SK-N-SH (cell line): Measurements from ENCODE around the gene ATXN7. TPM values are rescaled to one million over a fixed set of nuclear protein-coding genes. Genes with fewer than 3 reads are reported as not detected.

Source experiments
- CTCF ChIA-PET: fragments of 300-600, 350-600 bp; formaldehyde crosslinking; extraction: SDS; loops from one replicate; lab custom pipeline; 2021; lab: Yijun Ruan, JAX
- POLR2A ChIA-PET: fragments of 350-600 bp; sonication (Branson Sonifier 250); formaldehyde crosslinking; extraction: SDS; loops from one replicate; lab custom pipeline; 2020; ENCODE audit warnings: antibody characterized with exemption, inconsistent platforms; lab: Yijun Ruan, JAX
- DNase-seq: peaks from one replicate; pipeline ENCODE4 v3.0.0; 2012
- H2AFZ ChIP-seq: fragments of 200-600 bp; sonication (generic); 2 replicates; pipeline ENCODE4 v1.8.1; 2016; ENCODE audit warnings: antibody characterized with exemption, mild to moderate bottlenecking, low read depth
- H3F3A ChIP-seq: fragments of 200-600 bp; sonication (generic); replicated peaks from 2 replicates; pipeline ENCODE3; 2016; ENCODE audit warnings: antibody characterized with exemption, mild to moderate bottlenecking; ENCODE audit not compliant: insufficient read depth
- H3K27ac ChIP-seq, 2 experiments: fragments of 200-500 bp in 1 of 2; fragments of 200-600 bp in 1 of 2; sonication (Bioruptor generic) in 1 of 2; sonication (generic), shearing (Covaris generic) in 1 of 2; 2 replicates each; pipeline versions ENCODE4 v1.5.1 to v1.6.1; 2014 to 2016; ENCODE audit warnings: low read depth in 2 of 2, inconsistent platforms in 1 of 2, low read length in 1 of 2, mild to moderate bottlenecking in 1 of 2, mixed read lengths in 1 of 2
- H3K27me3 ChIP-seq: fragments of 200-600 bp; sonication (generic), shearing (Covaris generic); 2 replicates; pipeline ENCODE4 v1.6.1; 2016; ENCODE audit warnings: mixed run types; ENCODE audit not compliant: insufficient read depth
- H3K36me3 ChIP-seq, 2 experiments: fragments of 200-500 bp in 1 of 2; fragments of 200-600 bp in 1 of 2; sonication (Bioruptor generic) in 1 of 2; sonication (generic) in 1 of 2; replicated peaks in 1 of 2; 2 replicates each; pipeline versions ENCODE3 to v1.5.1; 2014 to 2016; ENCODE audit warnings: low read length in 1 of 2, mild to moderate bottlenecking in 1 of 2; ENCODE audit not compliant: insufficient read depth in 2 of 2, control insufficient read depth in 1 of 2
- H3K4me1 ChIP-seq, 2 experiments: fragments of 200-500 bp in 1 of 2; fragments of 200-600 bp in 1 of 2; sonication (Bioruptor generic) in 1 of 2; sonication (generic), shearing (Covaris generic) in 1 of 2; 2 replicates each; pipeline versions ENCODE4 v1.5.1 to v1.6.1; 2014 to 2016; ENCODE audit warnings: low read depth in 1 of 2, low read length in 1 of 2, mixed run types in 1 of 2; ENCODE audit not compliant: insufficient read depth in 2 of 2, control insufficient read depth in 1 of 2
- H3K4me2 ChIP-seq: fragments of 200-600 bp; sonication (generic), shearing (Covaris generic); 2 replicates; pipeline ENCODE4 v1.6.1; 2017; ENCODE audit warnings: mixed run types
- H3K4me3 ChIP-seq, 2 experiments: fragments of 200-500 bp in 1 of 2; fragments of 200-600 bp in 1 of 2; sonication (Bioruptor generic) in 1 of 2; sonication (generic), shearing (Covaris generic) in 1 of 2; 2 replicates each; pipeline versions ENCODE4 v1.5.1 to v1.8.1; 2014 to 2016; ENCODE audit warnings: low read depth in 2 of 2, inconsistent platforms in 1 of 2, low read length in 1 of 2, mild to moderate bottlenecking in 1 of 2, mixed read lengths in 1 of 2, moderate library complexity in 1 of 2
- H3K79me2 ChIP-seq: fragments of 200-600 bp; sonication (generic); 2 replicates; pipeline ENCODE4 v1.8.1; 2017; ENCODE audit warnings: mild to moderate bottlenecking; ENCODE audit not compliant: insufficient read depth
- H3K9ac ChIP-seq: fragments of 200-600 bp; sonication (generic); 2 replicates; pipeline ENCODE4 v1.6.1; 2017; ENCODE audit warnings: mixed run types
- H3K9me2 ChIP-seq: fragments of 200-600 bp; sonication (generic); 2 replicates; pipeline ENCODE4 v1.6.1; 2017; ENCODE audit warnings: mixed run types
- H3K9me3 ChIP-seq: fragments of 200-600 bp; sonication (generic); 2 replicates; pipeline ENCODE4 v1.6.1; 2017; ENCODE audit warnings: mixed run types, mild to moderate bottlenecking, moderate library complexity
- H4K20me1 ChIP-seq: fragments of 200-600 bp; sonication (generic); 2 replicates; pipeline ENCODE4 v1.6.1; 2017; ENCODE audit warnings: mild to moderate bottlenecking, mixed run types; ENCODE audit not compliant: insufficient read depth
- CHD2 ChIP-seq: fragments of 150-350 bp; IDR thresholded peaks from 2 replicates; pipeline ENCODE4 v1.6.1; 2018; ENCODE audit warnings: low read length; ENCODE audit not compliant: partially characterized antibody
- EP300 ChIP-seq, 2 experiments: IDR thresholded peaks; 2 replicates each; pipeline versions ENCODE4 v1.4.0 to v1.6.1; 2012; ENCODE audit warnings: borderline replicate concordance in 1 of 2, low read depth in 1 of 2, low read length in 1 of 2
- FOSL2 ChIP-seq: IDR thresholded peaks from 2 replicates; pipeline ENCODE4 v1.4.0; 2012; ENCODE audit warnings: low read depth, mild to moderate bottlenecking, moderate library complexity, borderline replicate concordance
- FOXJ3 ChIP-seq: sonication (generic); formaldehyde crosslinking; IDR thresholded peaks from 2 replicates; pipeline ENCODE4 v1.5.1; 2020; ENCODE audit warnings: mild to moderate bottlenecking, missing genetic modification reagents
- FOXM1 ChIP-seq: IDR thresholded peaks from 2 replicates; pipeline ENCODE4 v1.4.0; 2012; ENCODE audit warnings: low read depth, mild to moderate bottlenecking
- GATA2 ChIP-seq: sonication (generic); formaldehyde crosslinking; IDR thresholded peaks from 2 replicates; pipeline ENCODE4 v1.5.0; 2020; ENCODE audit warnings: mild to moderate bottlenecking, missing genetic modification reagents
- JUND ChIP-seq: IDR thresholded peaks from 2 replicates; pipeline ENCODE4 v1.4.0; 2012
- NFIC ChIP-seq: IDR thresholded peaks from 2 replicates; pipeline ENCODE4 v1.4.0; 2012; ENCODE audit warnings: borderline replicate concordance
- NRF1 ChIP-seq: IDR thresholded peaks from 2 replicates; pipeline ENCODE4 v1.6.1; 2012; ENCODE audit warnings: low read depth, mild to moderate bottlenecking, low read length
- POLR2AphosphoS5 ChIP-seq: IDR thresholded peaks from 2 replicates; pipeline ENCODE4 v1.6.1; 2012; ENCODE audit warnings: low read depth, low read length
- RCOR1 ChIP-seq: fragments of 150-350 bp; IDR thresholded peaks from 2 replicates; pipeline ENCODE4 v1.6.1; 2017; ENCODE audit warnings: antibody characterized with exemption, low read length
- TCF12 ChIP-seq: IDR thresholded peaks from 2 replicates; pipeline ENCODE4 v1.4.0; 2012
- TEAD4 ChIP-seq: IDR thresholded peaks from 2 replicates; pipeline ENCODE4 v1.4.0; 2012; ENCODE audit warnings: mild to moderate bottlenecking, borderline replicate concordance; ENCODE audit not compliant: insufficient read depth
- USF1 ChIP-seq: IDR thresholded peaks from 2 replicates; pipeline ENCODE4 v1.4.0; 2012; ENCODE audit warnings: low read depth, borderline replicate concordance
- YY1 ChIP-seq: IDR thresholded peaks from 2 replicates; pipeline ENCODE4 v1.4.0; 2012; ENCODE audit warnings: low read depth, mild to moderate bottlenecking
- WGBS: methylation state at CpG from one replicate; pipeline ENCODE4 v1.1.6; 2017; ENCODE audit warnings: low lambda C conversion rate; 5-methylcytosine and 5-hydroxymethylcytosine counted together
- polyA plus RNA-seq, 3 experiments: library from polyadenylated mRNA; depleted of rRNA; stranded (reverse); fragments of >200 nt; gene quantifications; 2 replicates each; pipeline ENCODE4 v1.2.3, GENCODE V29; 2012
- TF ChIP-seq, protein P1 (sequence below): IDR thresholded peaks from 2 replicates; pipeline ENCODE4 v1.4.0; 2012; ENCODE audit warnings: low read depth, borderline replicate concordance
- TF ChIP-seq, protein P2 (sequence below): IDR thresholded peaks from 2 replicates; pipeline ENCODE4 v1.6.1; 2012; ENCODE audit warnings: mild to moderate bottlenecking, low read depth, low read length, moderate library complexity
- TF ChIP-seq, protein P3 (sequence below): IDR thresholded peaks from 2 replicates; pipeline ENCODE4; 2012
- TF ChIP-seq, protein P4 (sequence below): IDR thresholded peaks from 2 replicates; pipeline ENCODE4 v1.4.0; 2012; ENCODE audit warnings: low read depth

The ATXN7 gene
- polyA plus RNA-seq, 1 of the 3 experiments (the other 2 are of a cell fraction), result 6.2 TPM

GRCh38 chr3:64026346-64026745 lies 162.7 kb downstream of the ATXN7 start (continued):
- TF ChIP-seq, protein P1, sequence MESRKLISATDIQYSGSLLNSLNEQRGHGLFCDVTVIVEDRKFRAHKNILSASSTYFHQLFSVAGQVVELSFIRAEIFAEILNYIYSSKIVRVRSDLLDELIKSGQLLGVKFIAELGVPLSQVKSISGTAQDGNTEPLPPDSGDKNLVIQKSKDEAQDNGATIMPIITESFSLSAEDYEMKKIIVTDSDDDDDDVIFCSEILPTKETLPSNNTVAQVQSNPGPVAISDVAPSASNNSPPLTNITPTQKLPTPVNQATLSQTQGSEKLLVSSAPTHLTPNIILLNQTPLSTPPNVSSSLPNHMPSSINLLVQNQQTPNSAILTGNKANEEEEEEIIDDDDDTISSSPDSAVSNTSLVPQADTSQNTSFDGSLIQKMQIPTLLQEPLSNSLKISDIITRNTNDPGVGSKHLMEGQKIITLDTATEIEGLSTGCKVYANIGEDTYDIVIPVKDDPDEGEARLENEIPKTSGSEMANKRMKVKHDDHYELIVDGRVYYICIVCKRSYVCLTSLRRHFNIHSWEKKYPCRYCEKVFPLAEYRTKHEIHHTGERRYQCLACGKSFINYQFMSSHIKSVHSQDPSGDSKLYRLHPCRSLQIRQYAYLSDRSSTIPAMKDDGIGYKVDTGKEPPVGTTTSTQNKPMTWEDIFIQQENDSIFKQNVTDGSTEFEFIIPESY, result no peak
- TF ChIP-seq YY1 (no peak), TEAD4 (no peak), FOXM1 (no peak), FOXJ3 (CRISPR knock-in tag) (no peak), JUND (no peak), NRF1 (no peak)
- TF ChIP-seq, protein P2, sequence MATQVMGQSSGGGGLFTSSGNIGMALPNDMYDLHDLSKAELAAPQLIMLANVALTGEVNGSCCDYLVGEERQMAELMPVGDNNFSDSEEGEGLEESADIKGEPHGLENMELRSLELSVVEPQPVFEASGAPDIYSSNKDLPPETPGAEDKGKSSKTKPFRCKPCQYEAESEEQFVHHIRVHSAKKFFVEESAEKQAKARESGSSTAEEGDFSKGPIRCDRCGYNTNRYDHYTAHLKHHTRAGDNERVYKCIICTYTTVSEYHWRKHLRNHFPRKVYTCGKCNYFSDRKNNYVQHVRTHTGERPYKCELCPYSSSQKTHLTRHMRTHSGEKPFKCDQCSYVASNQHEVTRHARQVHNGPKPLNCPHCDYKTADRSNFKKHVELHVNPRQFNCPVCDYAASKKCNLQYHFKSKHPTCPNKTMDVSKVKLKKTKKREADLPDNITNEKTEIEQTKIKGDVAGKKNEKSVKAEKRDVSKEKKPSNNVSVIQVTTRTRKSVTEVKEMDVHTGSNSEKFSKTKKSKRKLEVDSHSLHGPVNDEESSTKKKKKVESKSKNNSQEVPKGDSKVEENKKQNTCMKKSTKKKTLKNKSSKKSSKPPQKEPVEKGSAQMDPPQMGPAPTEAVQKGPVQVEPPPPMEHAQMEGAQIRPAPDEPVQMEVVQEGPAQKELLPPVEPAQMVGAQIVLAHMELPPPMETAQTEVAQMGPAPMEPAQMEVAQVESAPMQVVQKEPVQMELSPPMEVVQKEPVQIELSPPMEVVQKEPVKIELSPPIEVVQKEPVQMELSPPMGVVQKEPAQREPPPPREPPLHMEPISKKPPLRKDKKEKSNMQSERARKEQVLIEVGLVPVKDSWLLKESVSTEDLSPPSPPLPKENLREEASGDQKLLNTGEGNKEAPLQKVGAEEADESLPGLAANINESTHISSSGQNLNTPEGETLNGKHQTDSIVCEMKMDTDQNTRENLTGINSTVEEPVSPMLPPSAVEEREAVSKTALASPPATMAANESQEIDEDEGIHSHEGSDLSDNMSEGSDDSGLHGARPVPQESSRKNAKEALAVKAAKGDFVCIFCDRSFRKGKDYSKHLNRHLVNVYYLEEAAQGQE, result no peak

DNA sequence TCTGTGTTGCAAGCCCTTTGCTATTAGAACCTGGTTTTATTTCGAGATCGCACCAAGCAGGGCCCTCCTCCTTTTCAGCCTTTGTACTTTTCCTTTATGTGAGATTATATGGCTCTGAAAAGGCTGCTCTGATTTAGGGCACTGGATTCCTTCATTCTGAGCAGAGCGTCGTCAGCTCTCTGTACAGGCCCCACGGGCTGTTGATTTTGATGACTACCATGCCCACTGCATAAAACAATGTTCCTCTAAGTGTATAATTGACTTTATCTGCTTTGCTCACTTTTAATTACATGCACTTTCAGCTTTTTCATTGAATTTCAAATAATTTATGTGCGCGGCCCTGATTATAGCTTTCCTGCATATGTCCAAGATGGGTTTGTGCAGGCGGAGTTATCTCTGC lies 164.0 kb downstream of the ATXN7 start:
- no peaks in the 10 kb centered on the region for H3K36me3 ChIP-seq
- H3K4me3 ChIP-seq, result no peak overlapping the region
- H3K27me3 ChIP-seq, result no peaks in the 10 kb centered on the region
- peaks cover 5% of the 10 kb centered on the region for H3F3A ChIP-seq
- WGBS, result 69% methylated on average over 8 of the region's 8 CpGs
- no peak overlapping the region for H3K27ac ChIP-seq
- H3K4me2 ChIP-seq, result no peak overlapping the region
- CTCF ChIA-PET, result interaction anchor here (0.7 to 7.9 kb wide), 7 partner anchors 11 to 461 kb away, joined by 3 to 54 read pairs (median 3); no protein-coding TSS in a partner anchor
- DNase-seq, result peak; percentile 68
- no peaks in the 10 kb centered on the region for H3K9me3 ChIP-seq
- peaks cover 6% of the 10 kb centered on the region for H3K79me2 ChIP-seq
- H3K4me1 ChIP-seq, result peaks cover 0 to 20% of the 10 kb centered on the region in 2 experiments; a peak in 2 of 4 replicates
- POLR2A ChIA-PET, result interaction anchor here (0.8 kb wide), 1 partner anchor 416 kb away, joined by 3 read pairs; no protein-coding TSS in a partner anchor
- H4K20me1 ChIP-seq, result no peaks in the 10 kb centered on the region
- no peaks in the 10 kb centered on the region for H3K9me2 ChIP-seq
- no peak overlapping the region for H2AFZ ChIP-seq
- TF ChIP-seq FOSL2 (no peak), JUND (no peak), POLR2AphosphoS5 (peak; percentile 51; the same call in 1 of the 2 replicates), TCF12 (peak; percentile 63), RCOR1 (peak; percentile 99), GATA2 (CRISPR knock-in tag) (peak; percentile 94), FOXJ3 (CRISPR knock-in tag) (peak; percentile 86), EP300 (IDR thresholded peaks at IDR 0.05; ENCODE audit: borderline replicate concordance in 1 of 2, low read depth in 1 of 2, low read length in 1 of 2) (peak in 1 of 2 experiments; percentile 88; a peak in 1 of 4 replicates), NRF1 (no peak), CHD2 (peak; percentile 79), TEAD4 (peak; percentile 50; the same call in 1 of the 2 replicates), USF1 (no peak), NFIC (no peak)
- TF ChIP-seq, protein P3, sequence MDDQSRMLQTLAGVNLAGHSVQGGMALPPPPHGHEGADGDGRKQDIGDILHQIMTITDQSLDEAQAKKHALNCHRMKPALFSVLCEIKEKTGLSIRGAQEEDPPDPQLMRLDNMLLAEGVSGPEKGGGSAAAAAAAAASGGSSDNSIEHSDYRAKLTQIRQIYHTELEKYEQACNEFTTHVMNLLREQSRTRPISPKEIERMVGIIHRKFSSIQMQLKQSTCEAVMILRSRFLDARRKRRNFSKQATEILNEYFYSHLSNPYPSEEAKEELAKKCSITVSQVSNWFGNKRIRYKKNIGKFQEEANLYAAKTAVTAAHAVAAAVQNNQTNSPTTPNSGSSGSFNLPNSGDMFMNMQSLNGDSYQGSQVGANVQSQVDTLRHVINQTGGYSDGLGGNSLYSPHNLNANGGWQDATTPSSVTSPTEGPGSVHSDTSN, result no peak
- TF ChIP-seq, protein P4, sequence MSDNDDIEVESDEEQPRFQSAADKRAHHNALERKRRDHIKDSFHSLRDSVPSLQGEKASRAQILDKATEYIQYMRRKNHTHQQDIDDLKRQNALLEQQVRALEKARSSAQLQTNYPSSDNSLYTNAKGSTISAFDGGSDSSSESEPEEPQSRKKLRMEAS, result no peak
- no peak overlapping the region for H3K9ac ChIP-seq
